ENCODE results near the gene FLG. TPM values are rescaled to one million over a fixed set of nuclear protein-coding genes. Genes with fewer than 3 reads are reported as not detected.

FLG gene
- total RNA-seq, 6 experiments from 2014 or later, result not detected

- Histone ChIP-seq H3K9me3 (no peaks in the 10 kb centered on the region), H3K27me3 (no peaks in the 10 kb centered on the region), H3K4me3 (no peak overlapping the region), H3K36me3 (no peaks in the 10 kb centered on the region), H3K4me1 (no peaks in the 10 kb centered on the region), H3K27ac (no peak overlapping the region)
- WGBS (ENCODE audit: insufficient coverage, low coverage, low lambda C conversion rate, missing lambda C conversion rate), result 53% methylated on average over 2 of the region's 3 CpGs
- TF ChIP-seq POLR2A (IDR thresholded peaks at IDR 0.05) (no peak), CTCF (IDR thresholded peaks at IDR 0.05) (no peak)
- DNase-seq (no peak), ATAC-seq (no peak)
- intact Hi-C loops (cut with DNase I), result no loop called here
Measured at GRCh38 chr1:152343006-152343405, 18.0 kb upstream of the FLG start.

- Histone ChIP-seq H3K36me3 (no peaks in the 10 kb centered on the region), H3K27me3 (no peaks in the 10 kb centered on the region), H3K4me3 (no peak overlapping the region), H3K9me3 (no peaks in the 10 kb centered on the region), H3K4me1 (no peaks in the 10 kb centered on the region), H3K27ac (no peak overlapping the region)
- no peak for DNase-seq
- 63% methylated on average over 7 of the region's 7 CpGs for WGBS (ENCODE audit: insufficient coverage, low coverage, low lambda C conversion rate, missing lambda C conversion rate)
- TF ChIP-seq POLR2A (IDR thresholded peaks at IDR 0.05) (no peak), CTCF (IDR thresholded peaks at IDR 0.05) (no peak)
- ATAC-seq, result no peak
- intact Hi-C loops (cut with DNase I), result no loop called here
Measured at GRCh38 chr1:152335399-152335798, 10.4 kb upstream of the FLG start.

- Histone ChIP-seq H3K36me3 (no peaks in the 10 kb centered on the region), H3K27ac (no peak overlapping the region), H3K9me3 (no peaks in the 10 kb centered on the region), H3K4me3 (no peak overlapping the region), H3K4me1 (no peaks in the 10 kb centered on the region), H3K27me3 (no peaks in the 10 kb centered on the region)
- 57% methylated on average over 1 of the region's 1 CpG for WGBS (ENCODE audit: insufficient coverage, low coverage, low lambda C conversion rate, missing lambda C conversion rate)
- DNase-seq (no peak), ATAC-seq (no peak)
- intact Hi-C loops (cut with DNase I), result no loop called here
- TF ChIP-seq CTCF (IDR thresholded peaks at IDR 0.05) (no peak), POLR2A (IDR thresholded peaks at IDR 0.05) (no peak)
Measured at GRCh38 chr1:152328801-152329391, 3.9 kb upstream of the FLG start.

GRCh38 chr1:152313970-152314369 lies 11.1 kb downstream of the FLG start:
- WGBS (ENCODE audit: insufficient coverage, low coverage, low lambda C conversion rate, missing lambda C conversion rate), result 71% methylated on average over 1 of the region's 1 CpG
- intact Hi-C loops (cut with DNase I), result no loop called here

More at GRCh38 chr1:152313970-152314369, 11.1 kb downstream of the FLG start:
- ATAC-seq (no peak), DNase-seq (no peak)
- H3K36me3 ChIP-seq, result no peaks in the 10 kb centered on the region
- H3K4me3 ChIP-seq, result no peak overlapping the region
- no peak for TF ChIP-seq CTCF (IDR thresholded peaks at IDR 0.05)
- TF ChIP-seq POLR2A (IDR thresholded peaks at IDR 0.05), result no peak
- no peaks in the 10 kb centered on the region for H3K9me3 ChIP-seq
- no peak overlapping the region for H3K27ac ChIP-seq
- no peaks in the 10 kb centered on the region for H3K4me1 ChIP-seq
- H3K27me3 ChIP-seq, result no peaks in the 10 kb centered on the region

All from right lobe of liver (tissue), 6 donors.